NK-92 (cell line): ENCODE results near the gene THSD4.
"Not testable (repeated sequence)": the region's sequence is repeated elsewhere in the genome, so short reads cannot be mapped to it uniquely, and the experiment has no call there.

Source experiments
- DNase-seq: peaks from one replicate; lab custom pipeline; 2025; ENCODE audit not compliant: unreplicated experiment; lab: John Stamatoyannopoulos, UW

Gene THSD4

GRCh38 chr15:71411538-71412482 is 296.5 kb downstream of the THSD4 start:
- DNase-seq: no peak

GRCh38 chr15:71413419-71413818 is 298.1 kb downstream of the THSD4 start:
- DNase-seq: no peak

DNA sequence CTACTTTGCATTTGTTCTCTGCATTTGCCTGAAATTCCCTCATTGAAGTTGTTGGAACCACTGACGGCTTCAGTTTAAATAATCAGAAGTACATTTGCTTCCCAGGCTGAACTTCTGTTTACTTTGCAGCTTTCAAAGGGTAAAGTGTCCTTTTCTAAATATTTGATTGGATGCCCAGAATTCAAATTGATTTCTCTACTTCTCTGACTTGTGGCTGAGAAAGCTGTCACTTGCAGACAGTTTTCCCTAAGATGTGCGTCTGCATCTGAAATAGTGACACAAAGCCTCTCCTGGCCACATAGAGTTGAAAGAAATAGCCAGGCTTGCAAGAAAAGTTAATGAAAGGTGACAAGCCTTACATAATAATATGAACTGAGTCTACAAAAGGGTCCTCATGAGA is 299.6 kb downstream of the THSD4 start:
- DNase-seq: no peak

DNA sequence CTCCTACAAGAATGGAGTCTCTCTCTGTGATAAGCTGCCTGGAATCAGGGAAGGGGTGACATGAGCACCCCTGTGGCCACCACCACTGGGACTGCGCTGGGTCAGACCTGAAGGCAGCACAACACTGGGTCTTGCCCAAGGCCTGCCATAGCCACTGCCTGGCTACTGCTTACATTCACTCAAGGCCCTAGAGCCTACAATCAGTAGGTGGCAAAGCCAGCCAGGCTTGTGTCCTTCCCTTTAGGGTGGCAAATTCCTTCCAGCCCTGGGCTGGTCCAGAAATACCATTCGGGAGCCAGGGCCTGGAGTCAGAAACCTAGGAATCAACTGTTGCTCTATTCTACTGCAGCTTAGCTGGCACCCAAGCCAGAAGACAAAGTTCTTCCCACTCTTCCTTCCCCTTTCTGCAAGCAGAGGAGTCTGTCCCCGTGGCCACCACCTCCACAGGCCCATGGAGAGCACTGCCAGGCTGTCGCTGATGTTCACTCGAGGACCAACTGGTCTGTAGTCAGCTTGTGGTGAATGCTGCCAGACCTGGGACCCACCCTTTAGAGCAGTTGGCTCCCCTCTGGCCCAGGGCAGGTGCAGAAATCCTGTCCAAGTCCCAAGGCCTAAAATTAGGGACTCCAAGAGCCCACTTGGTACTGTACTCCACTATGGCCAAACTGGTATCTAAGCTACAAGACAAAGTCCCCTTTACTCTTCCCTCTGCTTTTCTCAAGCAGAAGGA is 307.4 kb downstream of the THSD4 start:
- DNase-seq: no peak

DNA sequence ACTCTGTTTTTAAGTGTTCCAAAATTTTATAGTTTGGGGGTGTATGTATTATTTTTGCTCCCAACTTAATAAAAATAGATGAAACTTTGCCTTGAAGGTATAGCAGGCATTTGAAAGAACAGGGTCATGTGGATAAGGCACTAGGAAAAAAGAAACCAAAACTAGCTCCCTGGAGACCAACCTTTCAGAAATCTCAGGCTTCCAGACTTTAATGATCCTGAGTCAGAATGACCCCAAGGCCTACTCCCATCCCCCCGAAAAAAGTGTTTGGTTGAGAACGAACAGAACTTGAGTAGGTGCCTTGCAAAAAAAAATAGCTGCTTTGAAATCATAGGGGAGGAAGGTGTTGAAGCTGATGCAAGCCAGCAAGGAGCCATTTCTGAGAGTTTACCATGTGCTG is 309.5 kb downstream of the THSD4 start:
- DNase-seq: no peak

DNA sequence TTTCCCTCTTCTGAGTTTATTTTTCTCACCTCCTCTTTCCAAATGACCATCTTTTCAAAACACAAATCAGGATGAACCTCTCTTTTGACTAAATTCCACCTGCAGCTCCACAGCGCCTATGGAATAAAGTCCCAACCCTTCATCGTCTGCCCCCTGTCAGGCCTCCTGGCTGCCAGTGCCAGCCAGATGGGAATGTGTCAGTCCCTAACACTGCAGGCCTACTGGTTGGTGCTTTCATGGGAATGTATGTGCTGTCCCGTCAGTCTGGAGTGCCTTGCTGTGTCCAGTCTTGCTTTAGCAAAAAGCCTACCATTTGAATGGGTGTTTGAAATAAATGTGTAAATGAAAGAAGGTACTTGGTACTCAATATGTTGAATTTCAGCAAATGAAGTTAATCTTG is 310.1 kb downstream of the THSD4 start:
- DNase-seq: no peak

GRCh38 chr15:71426792-71427191 is 311.5 kb downstream of the THSD4 start:
- no peak for DNase-seq

DNA sequence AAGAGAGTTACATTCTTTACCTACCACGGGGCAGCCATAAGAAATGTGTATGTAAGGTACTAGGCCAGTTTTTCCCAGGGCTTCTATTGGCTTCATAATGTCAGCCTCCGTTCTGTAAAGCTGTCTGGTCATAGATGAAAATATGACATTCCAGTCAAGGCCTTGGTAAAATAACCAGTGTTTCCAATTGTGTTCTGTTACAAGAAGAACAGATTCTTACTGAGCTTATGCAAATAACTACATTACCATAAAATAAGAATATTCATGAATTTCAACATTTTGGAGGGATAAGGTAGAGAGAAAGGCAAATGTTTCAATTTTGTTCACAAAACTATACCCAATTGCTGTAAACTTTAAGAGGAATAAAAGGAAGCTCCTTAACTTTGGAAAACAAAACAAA is 315.5 kb downstream of the THSD4 start:
- no peak for DNase-seq

GRCh38 chr15:71431343-71432336 is 316.4 kb downstream of the THSD4 start:
- no peak for DNase-seq

- DNase-seq: no peak
These were observed 318.1 kb downstream of the THSD4 start for GRCh38 chr15:71433402-71433801.

DNA sequence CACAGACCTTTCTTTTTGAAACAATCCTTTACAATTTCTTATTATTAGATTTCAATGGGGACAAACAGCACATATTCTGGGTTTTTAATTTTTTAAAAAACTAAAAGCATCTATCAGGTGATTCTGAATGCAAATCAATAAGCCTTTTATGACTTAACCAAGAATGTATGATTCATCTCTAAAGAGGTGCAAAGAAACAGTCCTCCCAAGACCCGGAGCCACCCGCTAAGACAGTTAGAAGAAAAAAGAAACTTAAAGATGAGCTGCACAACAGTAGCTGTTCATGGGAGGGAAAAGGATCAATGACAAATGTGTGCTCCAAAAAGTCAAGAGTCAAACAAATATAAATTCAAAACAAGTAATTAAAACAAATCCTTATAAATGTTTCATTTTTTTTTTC is 319.5 kb downstream of the THSD4 start:
- DNase-seq: no peak

DNA sequence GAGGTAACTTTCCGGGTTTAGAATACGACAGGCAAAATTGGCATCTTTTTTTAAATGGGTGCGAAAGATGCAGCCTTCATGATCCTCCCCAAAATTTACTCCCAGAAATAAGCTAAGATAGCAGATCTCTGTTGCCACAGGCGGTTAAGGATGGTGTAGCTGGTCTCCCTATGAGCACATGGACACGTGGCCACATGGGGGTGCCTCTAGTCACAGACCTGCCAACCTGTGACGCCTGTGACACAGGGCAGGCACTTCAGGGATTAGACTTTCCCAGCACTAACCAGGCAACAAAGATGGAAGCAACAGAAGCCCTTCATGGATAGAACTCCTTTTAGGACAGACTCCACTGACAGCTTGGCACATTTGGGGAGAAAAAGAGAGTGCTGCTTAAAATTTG is 320.3 kb downstream of the THSD4 start:
- DNase-seq: no peak

DNA sequence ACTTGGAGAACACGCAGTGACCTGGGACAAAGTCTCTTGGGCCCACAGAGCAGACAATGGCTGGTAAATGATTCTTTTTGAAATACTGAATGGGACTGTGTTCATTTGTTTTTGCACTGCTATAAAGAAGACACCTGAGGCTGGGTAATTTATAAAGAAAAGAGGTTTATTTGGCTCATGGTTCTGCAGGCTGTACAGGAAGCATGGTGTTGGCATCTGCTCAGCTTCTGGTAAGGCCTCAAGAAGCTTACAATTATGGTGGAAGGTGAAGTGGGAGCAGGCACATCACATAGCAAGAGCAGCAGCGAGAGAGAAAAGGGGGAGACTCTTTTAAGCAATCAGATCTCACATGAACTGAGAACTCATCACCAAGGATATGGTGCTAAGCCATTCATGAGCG is 321.6 kb downstream of the THSD4 start:
- DNase-seq: no peak

DNA sequence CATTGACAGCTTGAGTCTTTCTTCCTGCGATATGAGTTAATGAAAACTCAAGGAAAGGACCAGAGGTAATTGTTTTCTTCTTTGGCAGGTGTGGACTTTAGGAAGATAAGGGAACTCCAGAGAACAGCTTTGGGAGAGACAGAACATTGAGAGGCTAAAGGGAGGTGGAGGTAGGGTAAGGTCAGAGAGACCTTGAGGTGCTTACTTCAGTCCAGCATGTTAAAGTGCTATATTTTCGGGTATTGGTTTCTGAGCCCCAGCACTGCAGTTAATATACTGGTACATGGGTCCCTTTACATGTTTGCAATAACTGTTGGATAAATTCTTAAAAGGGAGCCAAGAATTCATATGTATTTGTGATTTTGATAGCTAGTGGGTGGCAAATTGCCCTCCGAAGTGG is 322.1 kb downstream of the THSD4 start:
- no peak for DNase-seq

- DNase-seq: no peak
These were observed 322.6 kb downstream of the THSD4 start for GRCh38 chr15:71437919-71438318.

- not testable (repeated sequence) for DNase-seq
These were observed 324.2 kb downstream of the THSD4 start for GRCh38 chr15:71439478-71439877.

DNA sequence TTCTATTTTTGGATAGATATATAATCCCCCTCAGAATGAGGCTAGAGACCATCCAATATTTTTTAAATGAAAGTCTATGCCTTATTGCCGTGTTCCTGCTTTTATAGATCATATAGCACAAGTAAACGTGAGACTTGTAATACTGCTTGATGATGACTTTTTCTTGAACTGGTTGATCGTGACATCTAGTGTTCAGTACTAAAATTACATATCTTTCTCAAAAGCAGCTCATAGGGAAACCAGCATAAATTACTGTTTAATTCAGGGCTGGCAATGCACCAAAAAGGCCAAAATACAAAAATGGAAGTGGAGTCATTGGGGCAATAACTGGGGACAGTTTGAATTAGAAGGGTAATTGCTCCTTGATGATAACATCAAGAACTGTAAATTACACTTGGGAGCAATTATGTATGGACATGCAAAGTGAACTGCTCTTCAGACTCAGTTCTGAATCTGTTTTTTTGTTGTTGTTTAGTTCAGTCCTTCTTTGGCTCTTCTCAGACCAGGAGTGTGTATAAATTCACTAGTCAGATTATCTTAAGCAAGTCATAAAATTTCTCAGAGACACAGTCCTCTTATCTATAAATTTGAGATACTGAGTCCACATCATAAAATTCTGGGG is 325.3 kb downstream of the THSD4 start:
- no peak for DNase-seq

DNA sequence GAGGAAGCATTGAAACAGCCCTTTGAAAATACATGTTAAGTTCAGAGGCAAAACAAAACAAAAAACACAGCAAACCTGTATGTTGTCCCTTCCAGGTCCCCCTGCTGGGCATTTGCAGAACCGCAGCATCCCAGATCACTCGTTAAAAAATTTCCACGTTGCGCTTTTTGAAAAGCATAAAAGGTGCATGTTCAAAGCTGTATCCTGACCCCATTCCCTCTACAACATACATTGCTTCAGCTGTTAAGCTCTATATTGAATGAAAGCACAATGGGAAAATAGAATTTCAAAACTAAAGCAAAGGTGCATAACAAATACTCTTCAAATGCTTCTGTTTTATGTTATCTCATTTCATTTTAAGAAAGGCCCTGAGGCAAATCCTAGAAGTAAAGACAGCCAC is 328.3 kb downstream of the THSD4 start:
- no peak for DNase-seq

DNA sequence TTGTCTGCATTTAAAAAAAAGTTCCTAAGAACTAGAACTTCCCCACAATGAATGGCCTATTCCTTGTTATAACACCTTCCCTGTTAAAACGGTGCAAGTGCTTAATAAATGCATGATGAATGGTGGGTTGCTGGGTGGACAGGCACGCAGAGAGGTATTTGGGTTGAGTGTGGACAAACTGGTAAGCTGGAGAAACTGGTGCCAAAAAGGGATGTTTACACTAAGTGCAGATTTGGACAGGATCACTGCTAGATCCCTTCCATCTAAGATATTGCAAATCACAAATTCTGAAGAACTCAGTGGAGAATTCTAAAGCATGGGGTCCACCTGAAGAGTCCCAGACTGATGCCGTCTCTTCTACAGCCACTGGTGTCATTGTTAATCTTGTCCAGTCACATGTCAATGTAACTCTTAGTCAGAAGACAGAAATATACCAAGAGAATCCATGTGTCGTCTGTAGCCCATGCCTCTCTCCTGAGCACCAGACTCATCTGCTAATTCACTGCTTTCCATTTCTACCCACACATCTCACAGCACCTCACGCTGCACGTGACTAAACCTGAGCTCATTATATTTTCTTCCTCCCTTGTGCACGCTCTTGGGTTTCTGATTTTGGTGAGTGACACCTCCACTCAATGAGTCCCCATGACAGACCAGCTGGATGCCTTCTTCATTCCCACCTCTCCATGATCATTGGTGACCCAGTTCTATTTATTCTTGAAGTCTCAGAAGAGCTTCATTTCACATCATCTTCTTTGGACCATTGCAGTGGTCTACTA is 328.9 kb downstream of the THSD4 start:
- no peak for DNase-seq
